Subcutaneous adipose tissue (tissue), 4 donors: ENCODE measurements around the gene RAD51B. TPM values are rescaled to one million over a fixed set of nuclear protein-coding genes. Genes with fewer than 3 reads are reported as not detected.

Experiments
- total RNA-seq, 4 donors: library from RNA; depleted of rRNA; stranded (reverse); fragments of >200 nt; gene quantifications; one replicate each; pipeline ENCODE4 v1.1.0, GENCODE V29; 2016
- TF ChIP-seq, protein P1 (sequence below): fragments of 450-650 bp; IDR thresholded peaks from one replicate; pipeline ENCODE4 v1.5.1; 2016; ENCODE audit warnings: low read depth, mild to moderate bottlenecking, control low read depth, antibody characterized with exemption, moderate library complexity

The RAD51B gene
- total RNA-seq, 4 donors from 2014 or later: 9.7 to 24.1 (median 16.7) TPM

DNA sequence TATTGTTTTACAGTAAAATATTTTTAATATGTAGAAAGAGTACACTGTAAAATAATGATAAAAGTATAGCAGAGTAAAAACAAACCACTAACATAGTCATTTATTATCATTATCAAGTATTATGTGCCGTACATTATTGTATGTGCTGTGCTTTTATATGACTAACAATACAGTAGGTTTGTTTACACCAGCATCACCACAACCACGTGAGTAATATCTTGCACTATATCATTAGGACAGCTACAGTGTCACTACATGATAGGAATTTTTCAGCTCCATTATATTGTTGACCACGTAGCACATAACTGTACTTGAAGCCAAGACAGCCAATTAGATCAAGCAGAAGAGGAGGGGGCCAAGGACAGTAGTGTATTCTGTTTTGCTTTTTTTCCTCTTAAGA lies 415.4 kb downstream of the RAD51B start:
- TF ChIP-seq, protein P1, sequence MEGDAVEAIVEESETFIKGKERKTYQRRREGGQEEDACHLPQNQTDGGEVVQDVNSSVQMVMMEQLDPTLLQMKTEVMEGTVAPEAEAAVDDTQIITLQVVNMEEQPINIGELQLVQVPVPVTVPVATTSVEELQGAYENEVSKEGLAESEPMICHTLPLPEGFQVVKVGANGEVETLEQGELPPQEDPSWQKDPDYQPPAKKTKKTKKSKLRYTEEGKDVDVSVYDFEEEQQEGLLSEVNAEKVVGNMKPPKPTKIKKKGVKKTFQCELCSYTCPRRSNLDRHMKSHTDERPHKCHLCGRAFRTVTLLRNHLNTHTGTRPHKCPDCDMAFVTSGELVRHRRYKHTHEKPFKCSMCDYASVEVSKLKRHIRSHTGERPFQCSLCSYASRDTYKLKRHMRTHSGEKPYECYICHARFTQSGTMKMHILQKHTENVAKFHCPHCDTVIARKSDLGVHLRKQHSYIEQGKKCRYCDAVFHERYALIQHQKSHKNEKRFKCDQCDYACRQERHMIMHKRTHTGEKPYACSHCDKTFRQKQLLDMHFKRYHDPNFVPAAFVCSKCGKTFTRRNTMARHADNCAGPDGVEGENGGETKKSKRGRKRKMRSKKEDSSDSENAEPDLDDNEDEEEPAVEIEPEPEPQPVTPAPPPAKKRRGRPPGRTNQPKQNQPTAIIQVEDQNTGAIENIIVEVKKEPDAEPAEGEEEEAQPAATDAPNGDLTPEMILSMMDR: no peak

DNA sequence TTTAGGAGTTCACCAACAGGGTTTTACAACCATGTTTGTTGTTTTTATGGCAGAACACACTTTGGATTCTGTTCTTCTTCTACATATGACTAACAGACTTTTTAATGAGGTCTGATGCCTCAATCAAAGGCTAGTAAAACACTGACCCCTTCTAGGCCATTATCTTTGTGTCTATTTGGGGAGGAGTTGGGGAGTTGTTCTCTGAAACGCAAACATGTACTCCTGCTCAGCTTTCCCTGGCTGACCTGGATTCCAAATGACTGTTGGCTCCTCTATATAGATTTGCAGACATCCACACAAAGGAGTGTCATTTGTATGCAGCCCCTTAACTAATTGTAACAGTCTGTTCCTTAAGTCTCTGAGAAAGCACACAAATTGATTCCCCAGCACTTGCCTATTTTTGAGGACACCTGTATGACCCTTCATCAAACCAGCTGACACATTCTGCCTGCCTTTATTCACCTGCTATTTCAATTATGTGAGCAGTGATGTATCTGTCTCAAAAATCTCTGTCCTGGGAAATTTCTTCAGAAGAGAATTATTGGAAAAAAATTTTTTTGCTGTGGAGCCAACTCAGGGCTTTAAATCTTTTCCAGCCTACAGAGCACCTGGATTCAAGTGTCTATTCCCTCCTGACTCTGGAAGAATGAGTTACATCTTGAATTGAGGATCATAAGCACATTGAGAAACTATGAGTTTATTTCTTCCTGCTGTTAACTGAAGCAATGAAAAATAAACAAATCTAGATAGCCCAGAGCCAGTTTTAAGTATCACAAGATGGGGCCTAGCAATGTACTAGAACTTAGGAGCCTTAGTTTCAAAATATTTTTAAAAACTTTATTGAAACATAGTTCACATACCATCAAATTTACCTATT lies 417.2 kb downstream of the RAD51B start:
- TF ChIP-seq, protein P1: no peak

DNA sequence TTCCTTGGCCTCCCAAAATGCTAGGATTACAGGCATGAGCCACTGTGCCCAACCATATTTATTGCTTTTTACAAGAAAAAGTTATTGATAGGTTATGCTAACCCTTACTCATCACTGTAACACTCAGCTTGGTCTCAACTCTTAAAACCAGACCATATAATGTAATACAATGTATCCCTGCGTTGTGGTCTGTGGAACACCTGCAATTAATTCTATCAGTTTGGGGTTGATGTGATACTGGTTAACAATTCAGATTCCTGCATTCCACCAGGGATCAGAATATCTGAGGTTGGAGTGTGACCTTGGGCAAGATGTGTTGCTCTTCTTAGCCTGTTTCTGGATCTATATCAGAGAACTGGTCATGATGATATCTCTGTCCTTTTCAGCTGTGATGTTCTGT lies 419.0 kb downstream of the RAD51B start:
- TF ChIP-seq, protein P1: no peak

DNA sequence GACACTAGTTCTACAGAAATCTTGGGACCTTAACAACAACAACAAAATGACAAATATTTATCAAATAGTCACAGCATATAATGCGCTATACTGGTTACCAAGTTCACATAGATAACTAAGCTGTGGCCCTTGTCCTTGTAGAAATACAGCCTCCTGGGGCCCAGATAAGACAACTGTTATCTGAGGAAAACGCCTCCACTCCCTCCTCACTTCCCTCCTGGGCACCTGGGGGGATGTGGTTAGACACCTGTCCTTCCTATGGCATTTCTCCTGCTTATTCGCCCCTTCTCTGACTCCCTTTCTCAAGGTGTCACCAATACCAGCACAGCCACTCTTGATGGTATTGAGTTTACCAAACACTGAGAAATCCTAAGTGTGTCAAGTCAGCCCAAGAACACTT lies 419.4 kb downstream of the RAD51B start:
- TF ChIP-seq, protein P1: no peak

DNA sequence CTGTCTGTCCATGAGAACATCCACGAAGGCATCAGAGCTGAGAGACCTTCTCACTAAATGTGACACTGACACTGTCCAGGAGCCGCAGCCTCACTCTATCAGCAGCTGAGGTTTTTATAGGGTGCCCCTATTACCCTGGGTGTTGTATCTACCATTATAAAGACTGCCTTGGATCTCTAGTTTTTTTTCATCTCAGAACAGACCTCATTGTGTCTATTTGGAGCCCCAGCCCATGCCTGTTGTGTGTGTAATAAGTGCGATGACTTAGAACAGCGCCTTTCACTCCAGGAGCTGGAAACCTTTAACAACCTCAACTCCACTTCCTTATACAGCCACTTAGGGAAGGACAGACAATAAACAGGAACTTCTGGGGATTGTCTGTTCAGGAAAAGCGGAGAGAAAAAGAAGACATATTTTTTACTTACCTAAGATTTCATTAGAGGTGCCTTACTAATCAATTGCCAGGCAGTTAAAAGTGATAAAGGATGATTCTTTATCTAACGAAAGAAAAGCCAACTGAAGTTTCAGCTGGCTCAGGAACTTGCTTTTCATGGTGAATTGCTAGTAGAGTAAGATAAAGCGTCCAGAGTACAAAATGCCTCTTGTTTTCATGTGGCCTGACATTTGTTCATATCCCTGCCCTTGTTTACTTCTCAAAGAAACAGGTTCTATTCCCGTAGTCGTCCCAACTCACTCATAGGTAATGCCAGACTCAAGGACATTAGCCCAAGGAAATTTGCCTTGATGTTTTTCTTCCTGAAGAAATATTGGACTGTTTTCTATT lies 420.6 kb downstream of the RAD51B start:
- TF ChIP-seq, protein P1: no peak

DNA sequence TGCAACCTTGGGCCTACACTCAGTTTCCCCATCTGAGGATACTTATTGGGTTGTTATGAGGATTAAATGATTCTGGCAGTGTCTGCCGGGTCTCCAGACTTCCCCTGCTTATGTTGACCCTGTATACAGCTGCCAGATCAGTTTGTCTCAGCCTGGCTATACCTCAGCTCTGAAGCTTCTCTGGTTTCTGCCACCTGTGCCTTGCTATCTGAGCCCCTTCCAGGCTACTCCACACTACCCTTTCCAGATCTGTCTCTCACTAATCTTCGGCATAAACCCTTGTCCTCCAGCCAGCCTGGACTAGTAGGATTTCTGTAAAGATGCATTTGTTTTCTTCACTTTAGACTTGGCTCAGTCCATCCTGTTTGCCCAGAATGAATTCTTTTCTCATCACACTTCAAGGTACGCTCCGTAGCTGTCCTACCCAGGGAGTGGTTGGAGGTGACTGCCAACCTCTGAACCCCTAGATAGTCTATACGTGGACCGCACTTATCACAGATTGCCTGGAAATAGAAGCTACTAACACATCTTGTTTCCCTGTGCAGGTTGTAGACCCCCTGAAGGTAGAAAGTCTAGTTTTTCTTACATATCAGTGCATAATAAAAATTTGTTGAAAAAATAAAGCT lies 422.4 kb downstream of the RAD51B start:
- TF ChIP-seq, protein P1: no peak
